NCI-H524 treated with DMSO at 0.1 percent for 48 hours (cell line): ENCODE data around the gene VPS18.

Experiments used
- DNase-seq: peaks from one replicate; lab custom pipeline; 2025; lab: John Stamatoyannopoulos, UW

The VPS18 gene

GRCh38 chr15:40902605-40903561 is 8.6 kb downstream of the VPS18 start:
- no peak for DNase-seq

GRCh38 chr15:40904552-40905201 is 10.4 kb downstream of the VPS18 start:
- no peak for DNase-seq

- peak; percentile 30 for DNase-seq
Measured at GRCh38 chr15:40906091-40906990, 12.1 kb downstream of the VPS18 start.

GRCh38 chr15:40906991-40907802 is 12.9 kb downstream of the VPS18 start:
- peak; percentile 19 for DNase-seq

DNA sequence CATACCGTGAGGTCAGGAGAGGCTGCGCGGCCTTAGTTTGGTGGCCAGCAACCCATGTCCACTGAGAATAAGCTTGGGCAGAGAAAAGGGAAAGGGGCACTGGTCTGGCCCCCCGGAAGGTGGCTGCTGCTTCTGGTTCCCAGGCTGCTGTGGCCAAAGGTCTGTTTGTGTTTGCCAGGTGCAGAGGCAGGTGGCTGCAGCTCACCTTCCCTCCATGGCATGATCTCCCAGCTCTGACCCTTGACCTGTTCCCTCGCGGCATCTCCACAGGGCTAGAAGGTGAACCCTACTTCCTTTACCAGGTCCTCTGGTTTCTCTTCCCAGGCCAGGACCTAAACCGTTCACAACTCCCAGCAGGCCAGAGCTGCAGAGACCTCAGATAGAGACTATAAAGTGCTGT is 13.8 kb downstream of the VPS18 start:
- DNase-seq: no peak

GRCh38 chr15:40909662-40910630 is 15.7 kb downstream of the VPS18 start:
- no peak for DNase-seq

- peak; percentile 24 for DNase-seq
Measured at GRCh38 chr15:40911141-40911540, 16.9 kb downstream of the VPS18 start.

GRCh38 chr15:40911693-40912092 is 17.4 kb downstream of the VPS18 start:
- DNase-seq: no peak

- no peak for DNase-seq
Measured at GRCh38 chr15:40912478-40912877, 18.2 kb downstream of the VPS18 start.

DNA sequence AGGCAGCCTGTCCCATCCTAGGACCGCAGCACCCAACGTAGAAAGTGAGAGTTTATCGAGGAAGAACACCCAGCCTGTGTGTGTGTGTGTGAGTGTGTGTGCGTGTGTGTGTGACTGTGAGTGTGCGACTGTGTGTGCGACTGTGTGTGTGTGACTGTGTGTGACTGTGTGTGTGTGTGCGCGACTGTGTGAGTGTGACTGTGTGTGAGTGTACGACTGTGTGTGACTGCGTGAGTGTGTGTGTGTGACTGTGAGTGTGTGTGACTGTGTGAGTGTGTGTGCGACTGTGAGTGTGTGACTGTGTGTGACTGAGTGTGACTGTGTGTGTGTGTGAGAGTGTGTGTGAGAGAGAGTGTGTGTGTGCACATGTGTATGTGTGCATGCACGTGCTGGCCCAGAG is 19.8 kb downstream of the VPS18 start:
- no peak for DNase-seq

- DNase-seq: no peak
Measured at GRCh38 chr15:40914486-40914885, 20.2 kb downstream of the VPS18 start.

DNA sequence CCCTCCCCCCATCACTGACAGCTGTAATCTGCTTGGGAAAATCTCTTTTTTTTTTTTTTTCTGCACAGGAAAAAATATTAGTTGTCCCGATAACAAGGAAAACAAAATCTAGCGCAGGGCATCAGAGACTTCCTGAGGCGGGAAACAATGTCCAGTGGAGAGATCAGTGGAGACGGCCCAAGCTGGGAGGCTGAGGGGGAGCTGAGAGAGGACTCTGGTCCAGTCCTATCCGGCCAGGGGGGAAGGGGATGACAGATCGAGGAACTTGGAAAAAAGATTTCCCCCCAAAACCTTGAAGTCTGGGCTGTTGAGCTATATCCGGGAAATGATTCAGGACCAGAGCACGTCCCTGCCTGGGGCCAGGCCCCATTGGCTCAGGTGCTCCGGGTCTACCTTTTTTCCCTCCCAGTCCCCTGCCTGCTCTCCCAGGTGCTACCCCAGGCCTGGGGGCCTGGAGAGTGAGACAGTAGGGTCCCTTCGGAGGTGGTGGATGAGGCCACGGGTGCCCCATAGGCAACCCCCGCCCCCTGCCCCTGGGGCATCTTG is 20.9 kb downstream of the VPS18 start:
- DNase-seq: no peak

GRCh38 chr15:40915679-40916078 is 21.4 kb downstream of the VPS18 start:
- no peak for DNase-seq

DNA sequence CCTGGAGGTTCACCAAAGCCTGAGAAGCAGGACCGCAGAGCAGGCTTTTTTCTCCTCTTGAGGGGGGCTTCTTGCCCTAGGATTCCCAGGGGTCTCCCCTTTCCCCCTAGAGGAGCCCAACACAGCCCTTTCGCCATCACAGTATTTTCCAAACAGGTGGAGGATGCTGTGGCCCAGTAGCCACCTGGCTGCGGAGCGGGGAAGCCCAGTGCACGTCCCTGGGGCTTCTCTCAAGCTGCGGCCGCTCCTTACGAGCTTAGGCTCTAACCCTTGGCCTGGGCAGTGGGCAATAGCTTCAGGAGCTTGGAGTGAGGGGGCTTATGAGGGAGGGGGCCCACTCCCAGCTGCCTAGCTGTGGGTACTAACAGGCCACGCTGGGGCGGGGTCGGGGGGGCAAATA is 23.3 kb downstream of the VPS18 start:
- DNase-seq: no peak

DNA sequence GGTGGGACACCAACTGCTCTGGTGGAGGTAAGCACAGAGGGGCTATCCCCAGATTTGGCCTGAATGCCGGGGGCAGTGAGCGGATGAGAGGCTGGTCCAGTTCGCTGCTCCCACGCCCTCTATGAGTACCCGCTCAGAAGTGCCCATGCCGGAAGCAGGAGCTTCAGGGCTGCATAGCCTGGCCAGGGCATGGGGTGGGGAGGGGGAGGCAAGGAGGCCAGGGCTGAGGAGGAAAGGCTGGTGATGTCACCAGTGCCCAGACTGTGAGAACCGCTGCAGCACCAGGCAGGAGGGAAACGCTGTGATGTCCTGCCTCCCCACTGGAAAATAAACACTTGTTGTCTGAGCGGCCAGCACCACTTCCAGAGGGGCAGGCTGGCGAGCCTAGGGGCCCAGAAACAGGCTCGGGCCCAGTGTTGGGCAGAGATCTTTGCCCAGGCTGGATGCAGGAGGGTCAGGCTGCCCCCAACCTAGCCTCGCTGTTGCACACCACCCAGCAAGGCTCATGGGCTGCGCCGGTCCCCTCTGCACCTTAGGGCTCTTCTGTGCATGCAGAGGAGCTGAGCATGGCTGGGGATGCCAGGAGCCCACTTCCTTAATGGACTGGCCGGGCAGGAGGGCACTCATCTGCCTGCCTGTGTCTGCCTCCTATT is 24.0 kb downstream of the VPS18 start:
- DNase-seq: no peak

- no peak for DNase-seq
Measured at GRCh38 chr15:40918799-40919392, 24.6 kb downstream of the VPS18 start.

GRCh38 chr15:40921949-40922607 is 27.8 kb downstream of the VPS18 start:
- no peak for DNase-seq

DNA sequence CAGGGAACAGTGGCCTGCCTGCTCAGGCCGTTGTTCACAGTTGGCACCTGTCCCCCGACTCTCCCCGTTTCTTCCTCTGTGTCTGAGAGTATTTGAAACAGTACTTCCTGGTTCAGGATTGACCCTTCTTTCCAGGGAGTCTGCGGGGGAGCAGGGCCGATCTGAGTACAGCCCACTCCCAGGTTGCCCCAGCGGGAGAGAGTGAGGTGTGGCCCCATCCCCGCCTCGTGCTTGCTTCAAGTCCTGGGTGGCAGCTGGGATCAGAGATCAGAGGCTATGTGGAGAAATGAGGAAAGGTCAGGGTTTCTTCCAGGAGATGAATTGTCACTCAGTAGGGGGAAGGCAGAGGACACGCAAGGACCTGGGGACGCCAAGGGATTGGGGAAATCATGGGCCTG is 28.4 kb downstream of the VPS18 start:
- no peak for DNase-seq
